ENCODE data around the gene UBL7. TPM values are rescaled to one million over a fixed set of nuclear protein-coding genes. Genes with fewer than 3 reads are reported as not detected.

UBL7 gene
- total RNA-seq, 1 donor from 2014 or later = 40.2 TPM

DNA sequence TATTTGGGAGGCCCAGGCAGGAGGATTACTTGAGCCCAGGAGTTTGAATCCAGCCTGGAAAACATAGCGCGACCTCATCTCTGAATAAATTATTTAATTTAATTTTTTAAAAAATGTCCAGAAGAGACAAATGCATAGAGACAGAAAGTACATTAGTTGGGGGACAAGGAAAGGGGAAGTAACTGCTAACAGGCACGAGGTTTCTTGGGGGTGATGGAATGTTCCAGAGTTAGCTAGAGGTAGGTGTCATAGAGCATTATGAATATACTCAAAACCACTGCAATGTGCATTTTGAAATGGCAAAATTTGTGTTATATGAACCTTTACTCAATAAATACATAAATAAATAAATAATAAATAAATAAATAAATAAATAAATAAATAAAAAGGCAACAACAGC lies 61.9 kb downstream of the UBL7 start:
- Histone ChIP-seq H3K36me3 (no peaks in the 10 kb centered on the region), H3K4me3 (no peak overlapping the region), H3K4me1 (peaks cover 39% of the 10 kb centered on the region), H3K27ac (no peak overlapping the region), H3K9me3 (no peaks in the 10 kb centered on the region), H3K27me3 (ENCODE audit: low read depth) (peaks cover 6% of the 10 kb centered on the region)
- DNase-seq (no peak), ATAC-seq (no peak)
- intact Hi-C loops (cut with DNase I) = no loop called here
- TF ChIP-seq, protein P1, sequence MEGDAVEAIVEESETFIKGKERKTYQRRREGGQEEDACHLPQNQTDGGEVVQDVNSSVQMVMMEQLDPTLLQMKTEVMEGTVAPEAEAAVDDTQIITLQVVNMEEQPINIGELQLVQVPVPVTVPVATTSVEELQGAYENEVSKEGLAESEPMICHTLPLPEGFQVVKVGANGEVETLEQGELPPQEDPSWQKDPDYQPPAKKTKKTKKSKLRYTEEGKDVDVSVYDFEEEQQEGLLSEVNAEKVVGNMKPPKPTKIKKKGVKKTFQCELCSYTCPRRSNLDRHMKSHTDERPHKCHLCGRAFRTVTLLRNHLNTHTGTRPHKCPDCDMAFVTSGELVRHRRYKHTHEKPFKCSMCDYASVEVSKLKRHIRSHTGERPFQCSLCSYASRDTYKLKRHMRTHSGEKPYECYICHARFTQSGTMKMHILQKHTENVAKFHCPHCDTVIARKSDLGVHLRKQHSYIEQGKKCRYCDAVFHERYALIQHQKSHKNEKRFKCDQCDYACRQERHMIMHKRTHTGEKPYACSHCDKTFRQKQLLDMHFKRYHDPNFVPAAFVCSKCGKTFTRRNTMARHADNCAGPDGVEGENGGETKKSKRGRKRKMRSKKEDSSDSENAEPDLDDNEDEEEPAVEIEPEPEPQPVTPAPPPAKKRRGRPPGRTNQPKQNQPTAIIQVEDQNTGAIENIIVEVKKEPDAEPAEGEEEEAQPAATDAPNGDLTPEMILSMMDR (IDR thresholded peaks at IDR 0.05) = no peak

DNA sequence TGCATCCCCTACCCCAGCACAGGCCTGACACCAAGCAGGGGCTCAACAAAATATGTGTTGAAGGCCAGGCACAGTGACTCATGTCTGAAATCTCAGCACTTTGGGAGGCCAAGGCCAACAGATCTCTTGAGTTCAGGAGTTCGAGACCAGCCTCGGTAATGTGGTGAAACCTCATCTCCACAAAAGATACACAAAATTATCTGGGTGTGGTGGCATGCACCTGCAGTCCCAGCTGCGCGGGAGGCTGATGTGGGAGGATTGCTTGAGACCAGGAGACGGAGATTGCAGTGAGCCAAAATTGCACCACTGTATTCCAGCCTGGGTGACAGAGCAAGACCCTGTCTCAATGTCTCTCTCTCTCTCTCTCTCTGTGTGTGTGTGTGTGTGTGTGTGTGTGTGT lies 62.8 kb downstream of the UBL7 start:
- DNase-seq (no peak), ATAC-seq (no peak)
- peaks cover 33% of the 10 kb centered on the region for H3K4me1 ChIP-seq
- intact Hi-C loops (cut with DNase I) = no loop called here
- TF ChIP-seq, protein P1 (IDR thresholded peaks at IDR 0.05) = no peak
- no peak overlapping the region for H3K4me3 ChIP-seq
- H3K36me3 ChIP-seq = no peaks in the 10 kb centered on the region
- H3K27me3 ChIP-seq (ENCODE audit: low read depth) = peaks cover 6% of the 10 kb centered on the region
- no peaks in the 10 kb centered on the region for H3K9me3 ChIP-seq
- H3K27ac ChIP-seq = no peak overlapping the region

DNA sequence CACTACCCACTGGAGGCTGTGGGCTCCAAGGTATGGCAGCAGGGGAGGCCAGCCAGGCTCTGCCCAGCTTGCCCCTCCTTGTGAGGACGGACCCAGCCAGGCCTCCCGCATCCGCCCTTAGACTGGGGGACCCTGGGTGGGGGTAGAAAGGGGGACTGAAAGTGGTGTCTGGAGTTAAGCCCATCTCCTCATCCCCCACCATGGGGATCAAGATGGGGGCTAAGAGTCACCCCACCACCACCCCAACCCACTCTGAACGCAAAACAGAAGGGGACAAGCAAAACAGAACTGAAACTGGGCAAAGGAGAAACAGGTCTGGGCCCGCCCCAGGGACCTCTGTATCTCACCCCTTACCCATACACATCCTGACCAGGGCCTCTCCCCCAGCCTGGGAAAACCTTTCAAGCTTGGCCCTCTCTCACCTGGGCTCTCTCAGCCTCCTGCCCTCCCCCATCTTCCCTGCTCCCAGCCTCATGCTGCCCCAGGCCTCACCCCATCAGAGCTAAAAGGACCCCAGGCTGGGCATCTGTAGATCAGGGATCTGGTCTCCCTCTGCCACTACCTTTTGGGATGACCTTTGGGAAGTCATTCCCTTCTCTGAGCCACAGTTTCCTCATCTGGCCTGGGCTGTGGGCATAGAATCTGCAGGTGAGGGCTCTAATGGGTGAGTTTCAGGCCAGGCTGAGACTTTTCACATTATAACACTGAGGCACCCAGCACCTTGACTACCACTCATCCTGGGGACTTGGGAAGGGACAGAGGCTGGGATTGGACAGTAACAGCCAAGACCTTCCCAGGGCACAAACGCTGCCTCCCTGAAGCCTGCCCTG lies 63.5 kb downstream of the UBL7 start:
- Histone ChIP-seq H3K27ac (no peak overlapping the region), H3K4me1 (peaks cover 25% of the 10 kb centered on the region), H3K27me3 (ENCODE audit: low read depth) (peaks cover 6% of the 10 kb centered on the region), H3K36me3 (no peaks in the 10 kb centered on the region), H3K9me3 (no peaks in the 10 kb centered on the region), H3K4me3 (no peak overlapping the region)
- no peak for DNase-seq
- ATAC-seq = peak in 1 of 2 donors; percentile 4
- intact Hi-C loops (cut with DNase I) = no loop called here
- TF ChIP-seq, protein P1 (IDR thresholded peaks at IDR 0.05) = no peak

DNA sequence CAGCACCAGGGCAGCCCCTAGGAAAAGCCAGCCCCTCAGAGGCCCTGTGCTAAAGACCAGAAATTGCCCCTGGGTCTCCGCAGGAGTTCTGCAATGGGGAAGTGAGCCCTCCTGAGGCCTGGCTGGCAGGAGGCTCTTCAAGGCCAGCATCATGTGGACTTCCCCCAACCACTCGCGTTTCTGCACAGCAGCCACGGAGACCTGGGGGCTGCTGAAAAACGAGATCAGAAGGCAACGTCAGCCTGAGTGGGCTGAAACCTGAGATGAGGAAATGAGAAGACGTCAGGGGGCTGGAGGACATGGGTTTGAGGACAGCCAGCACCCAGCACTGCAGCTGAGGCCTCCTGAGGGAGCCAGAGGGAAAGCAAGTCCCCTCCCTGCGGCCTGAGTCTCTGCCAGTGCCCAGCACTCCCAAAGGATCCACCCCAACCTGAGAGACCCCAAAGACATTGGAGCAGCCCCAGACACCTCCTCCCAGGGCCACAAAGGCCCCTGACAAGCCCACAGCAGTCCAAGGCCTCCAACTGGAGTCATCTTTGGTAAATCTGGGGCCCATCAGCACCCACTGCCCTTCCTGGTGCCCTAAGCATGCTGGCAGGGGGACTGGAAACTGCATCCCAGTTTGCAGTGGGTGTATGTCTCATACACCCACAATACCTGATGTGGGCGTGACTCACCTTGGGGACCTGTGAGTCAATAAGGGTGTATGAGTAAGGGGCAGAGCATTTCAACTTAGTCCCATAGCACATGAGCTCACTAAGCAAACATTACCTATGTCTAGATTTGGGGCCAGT lies 64.3 kb downstream of the UBL7 start:
- peaks cover 19% of the 10 kb centered on the region for H3K4me1 ChIP-seq
- H3K27ac ChIP-seq = no peak overlapping the region
- H3K9me3 ChIP-seq = no peaks in the 10 kb centered on the region
- no peak for DNase-seq
- no peak overlapping the region for H3K4me3 ChIP-seq
- no peaks in the 10 kb centered on the region for H3K36me3 ChIP-seq
- peak; percentile 29 to 38 for ATAC-seq
- intact Hi-C loops (cut with DNase I) = no loop called here
- H3K27me3 ChIP-seq (ENCODE audit: low read depth) = peaks cover 3% of the 10 kb centered on the region
- TF ChIP-seq, protein P1 (IDR thresholded peaks at IDR 0.05) = no peak

DNA sequence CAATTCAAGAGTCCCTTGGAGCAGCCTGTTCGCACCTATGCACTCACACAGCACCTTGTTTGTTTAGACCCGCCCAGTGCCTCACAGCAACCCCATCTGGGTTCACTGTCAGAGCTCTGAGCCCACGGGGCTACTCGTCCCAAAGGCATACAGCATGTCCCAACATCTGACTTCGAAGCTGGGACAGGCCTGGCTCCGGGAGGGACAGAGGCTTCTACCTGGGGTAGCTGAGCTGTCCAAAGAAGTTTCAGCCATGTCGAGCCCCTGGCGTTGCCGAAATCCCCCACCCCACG lies 64.9 kb downstream of the UBL7 start:
- TF ChIP-seq, protein P1 (IDR thresholded peaks at IDR 0.05) = no peak
- DNase-seq (no peak), ATAC-seq (no peak)
- Histone ChIP-seq H3K36me3 (no peaks in the 10 kb centered on the region), H3K4me1 (peaks cover 15% of the 10 kb centered on the region), H3K4me3 (no peak overlapping the region), H3K9me3 (no peaks in the 10 kb centered on the region), H3K27ac (no peak overlapping the region), H3K27me3 (ENCODE audit: low read depth) (no peaks in the 10 kb centered on the region)
- intact Hi-C loops (cut with DNase I) = no loop called here

Small RNA genes within 50 kb of the gene (microRNA-seq; reads per million reads assigned to microRNA genes)
- not detected for gene MIR6881 (ENCODE audit: borderline number of aligned reads)

Other genes with a start within 250 kb of the UBL7 start
- gene CCDC33, start 224.8 kb downstream of the UBL7 start, total RNA-seq = 5.9 TPM
- 0.59 TPM for gene CYP11A1, start 93.5 kb downstream of the UBL7 start, total RNA-seq
- 4.6 TPM for gene SEMA7A, start 27.2 kb downstream of the UBL7 start, total RNA-seq
- 11.1 TPM for gene ARID3B, start 80.1 kb upstream of the UBL7 start, total RNA-seq
- 75.5 TPM for gene CLK3, start 154.7 kb upstream of the UBL7 start, total RNA-seq
- gene EDC3, start 234.9 kb upstream of the UBL7 start, total RNA-seq = 30.5 TPM

Measured in lower lobe of right lung (tissue), 2 donors.